Tongue (tissue), 2 donors: ENCODE data around the gene PDE4D. TPM values are rescaled to one million over a fixed set of nuclear protein-coding genes. Genes with fewer than 3 reads are reported as not detected.
A peak's percentile ranks its signal among the peaks of the same experiment; 100 is the strongest.
"Not testable (repeated sequence)": the region's sequence is repeated elsewhere in the genome, so short reads cannot be mapped to it uniquely, and the experiment has no call there.

ENCODE experiments used
- DNase-seq: peaks from one replicate; pipeline ENCODE4 v3.0.0-alpha.2; 2015
- total RNA-seq: library from RNA; depleted of rRNA; stranded (reverse); fragments of >200 nt; gene quantifications from one replicate; pipeline ENCODE4 v1.2.3, GENCODE V29; 2014

The PDE4D gene
- total RNA-seq, 1 donor from 2014 or later, result 189 TPM

DNA sequence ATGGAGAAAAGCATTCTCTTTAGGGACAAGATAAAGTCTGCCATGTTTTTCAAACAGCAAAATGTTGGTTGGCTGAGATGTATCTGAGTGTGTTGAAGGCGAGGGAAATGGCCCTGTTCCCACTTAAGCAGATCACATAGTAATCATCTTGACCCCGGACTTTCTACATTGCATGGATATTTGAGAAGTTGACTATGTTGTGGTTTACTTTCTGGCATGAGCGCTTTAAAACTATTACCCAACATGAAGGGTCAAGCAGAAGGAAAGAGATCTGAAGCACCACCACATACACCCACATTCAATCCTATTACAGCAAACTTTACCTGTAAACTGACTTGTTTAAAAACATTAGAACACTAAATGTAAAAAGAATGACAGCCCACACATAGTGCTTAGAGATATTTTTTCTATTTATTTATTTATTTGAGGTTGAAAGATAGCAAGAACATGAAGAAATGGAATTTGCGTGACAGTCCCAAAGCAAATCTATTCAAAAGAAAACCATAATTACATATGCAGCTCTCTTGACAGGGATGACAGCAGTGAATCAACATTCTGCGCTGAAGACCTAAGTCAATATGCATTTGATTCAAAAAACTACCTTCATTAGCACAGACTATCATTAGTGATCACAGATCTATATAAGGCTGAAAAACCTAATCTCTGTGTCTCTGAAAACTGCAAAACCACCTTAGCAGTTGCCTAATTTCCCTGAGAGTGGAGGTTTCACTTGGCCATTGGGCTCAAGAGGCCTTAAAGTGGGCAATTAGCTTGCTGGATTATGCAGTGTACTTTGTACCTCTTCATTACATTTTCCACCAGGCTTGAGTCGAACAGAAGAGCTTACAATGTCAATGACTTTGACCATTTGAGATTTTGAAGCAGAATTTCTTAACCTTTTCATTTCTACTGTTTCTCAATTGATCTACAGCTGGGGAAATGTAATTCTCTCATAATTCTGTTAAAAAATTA, 195.0 kb downstream of the PDE4D start:
- no peak for DNase-seq

DNA sequence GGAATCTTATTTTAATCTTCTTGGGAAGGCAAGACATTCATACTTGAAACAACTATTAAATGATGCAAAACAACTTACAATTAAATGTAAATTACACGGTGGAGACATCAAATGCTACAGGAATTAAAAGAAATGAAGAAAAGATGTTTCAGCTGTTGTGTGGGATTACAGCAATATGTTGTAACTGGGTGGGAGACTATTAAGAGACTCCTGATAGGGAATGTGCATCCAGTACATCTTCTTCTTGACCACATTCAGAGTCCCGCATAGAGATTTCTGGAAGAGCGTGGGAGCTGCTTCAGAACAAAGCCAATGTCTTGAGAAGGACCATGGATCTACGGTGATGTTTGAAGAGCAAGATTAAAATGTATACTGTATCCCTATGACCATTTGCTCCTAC, 199.1 kb downstream of the PDE4D start:
- DNase-seq, result no peak

DNA sequence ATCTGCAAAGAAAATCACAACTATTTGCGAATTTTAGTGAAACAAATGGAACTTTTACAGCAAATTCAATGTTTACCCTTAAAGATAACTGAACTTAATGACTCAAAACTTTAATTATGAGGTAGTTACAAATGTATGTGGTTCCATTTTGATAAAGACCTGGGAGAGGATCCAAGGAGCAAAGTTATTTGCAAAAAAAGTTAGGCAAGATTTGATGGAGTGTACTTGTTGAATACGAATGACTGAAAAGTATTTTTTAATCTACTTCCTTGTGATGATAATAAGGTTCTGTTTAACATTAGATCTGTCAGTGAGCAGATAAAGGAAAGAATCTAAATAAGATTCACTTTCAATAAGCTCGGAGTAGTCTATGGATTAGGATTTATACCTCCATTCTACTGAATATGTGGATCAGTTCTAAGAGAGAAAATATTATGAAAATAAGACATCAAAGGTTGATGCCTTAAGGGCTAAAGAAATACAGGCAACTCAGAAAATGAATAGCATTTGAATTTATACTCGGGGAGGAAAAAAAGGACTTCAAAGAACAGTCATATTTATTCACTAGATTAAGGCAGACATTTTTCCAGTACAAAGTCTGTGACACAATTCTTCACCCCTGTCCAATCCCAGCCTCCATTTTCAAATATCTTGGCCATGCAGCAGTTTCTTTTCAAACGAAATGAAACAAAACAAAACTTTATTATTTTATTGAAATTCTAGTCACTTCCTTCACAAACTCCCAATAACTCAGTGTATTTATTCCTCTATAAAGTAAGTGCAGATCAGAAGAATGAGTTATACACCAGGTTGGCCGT, 199.8 kb downstream of the PDE4D start:
- DNase-seq, result no peak

DNA sequence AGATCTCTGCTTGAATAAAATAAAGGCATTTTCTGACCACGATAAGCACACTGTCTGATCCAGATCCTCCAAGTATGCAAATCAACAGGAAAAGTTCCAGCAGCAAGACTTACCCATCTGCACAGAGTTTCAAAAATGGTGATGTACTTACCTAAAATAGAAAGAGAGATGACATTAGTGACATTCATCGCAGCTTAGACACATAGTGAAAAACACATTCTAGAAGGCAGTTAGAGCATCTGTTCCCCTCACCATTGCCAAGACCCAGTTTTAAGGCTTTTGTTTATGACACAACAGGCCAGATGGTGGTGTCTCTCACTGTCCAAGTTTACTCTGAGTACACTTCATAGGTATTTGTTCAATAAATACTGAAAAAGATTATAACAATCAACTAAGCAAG, 207.7 kb downstream of the PDE4D start:
- peak; percentile 81 for DNase-seq

DNA sequence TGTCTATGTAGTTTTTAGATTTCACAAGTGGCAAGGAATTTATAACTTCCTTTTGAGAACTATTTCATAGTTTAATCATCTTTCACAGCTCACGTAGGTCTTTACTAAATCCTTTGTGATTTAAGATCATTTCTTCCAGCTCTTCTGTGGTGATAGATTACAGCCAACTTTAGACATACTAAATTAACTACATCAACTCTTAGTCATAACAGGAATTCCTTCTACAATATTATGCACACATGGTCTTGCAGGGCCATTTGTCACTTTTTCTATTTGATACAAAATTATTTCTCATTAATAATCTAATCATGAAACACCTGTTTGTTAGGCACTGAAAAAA, 208.4 kb downstream of the PDE4D start:
- no peak for DNase-seq

DNA sequence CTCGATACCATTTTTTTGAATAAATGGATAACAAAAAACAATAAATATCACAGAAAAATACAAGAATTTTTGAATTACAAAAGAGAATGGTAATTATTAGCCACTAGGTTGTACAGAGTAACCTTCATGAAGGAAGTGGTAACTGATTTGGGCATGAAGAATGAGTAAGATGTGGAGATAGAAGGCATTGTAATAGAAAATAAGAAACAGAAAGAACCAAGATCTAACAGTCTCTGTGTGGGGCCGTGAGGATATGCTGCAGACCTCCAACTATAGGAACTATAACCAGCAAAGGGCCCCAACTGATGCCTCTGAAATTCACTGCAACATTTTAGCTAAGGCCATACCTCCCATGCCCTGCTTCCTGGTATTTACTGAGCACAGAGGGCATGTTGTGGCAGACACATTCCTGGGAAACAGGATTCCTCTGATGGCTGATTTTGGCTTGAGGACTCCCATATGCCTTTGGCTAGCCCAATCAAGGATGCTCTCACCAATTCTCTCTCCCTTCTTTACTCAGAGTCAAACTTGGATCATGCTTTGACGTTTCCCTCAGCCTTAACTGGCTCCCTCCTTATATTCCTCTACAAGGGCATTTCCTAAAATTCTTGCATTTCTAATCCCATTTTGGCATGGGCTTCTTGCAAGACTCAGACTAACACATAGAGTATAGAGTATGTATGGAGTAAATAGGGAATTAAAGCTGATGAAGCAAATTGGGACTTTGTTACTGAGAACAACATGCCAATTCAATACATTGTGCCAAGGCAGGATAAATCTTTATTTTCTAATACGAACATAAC, 208.9 kb downstream of the PDE4D start:
- DNase-seq, result peak; percentile 24

DNA sequence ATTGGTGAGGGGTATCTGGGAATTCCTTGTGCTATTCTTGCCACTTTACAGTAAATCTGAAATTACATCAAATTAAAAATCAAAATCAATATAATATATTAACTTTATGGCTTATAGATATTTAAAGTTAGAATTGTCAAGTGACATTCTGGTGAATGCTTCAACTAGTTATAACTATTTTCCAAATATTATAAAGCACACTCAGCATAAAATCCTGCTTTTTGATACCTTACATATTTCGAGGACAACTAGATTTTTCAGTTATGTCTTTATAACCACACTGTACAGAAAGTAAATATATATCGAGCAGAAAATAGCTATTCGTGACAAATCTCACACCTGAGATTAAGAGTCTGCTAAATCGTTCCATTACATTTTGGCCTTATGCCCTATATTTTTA, 210.2 kb downstream of the PDE4D start:
- DNase-seq, result no peak

DNA sequence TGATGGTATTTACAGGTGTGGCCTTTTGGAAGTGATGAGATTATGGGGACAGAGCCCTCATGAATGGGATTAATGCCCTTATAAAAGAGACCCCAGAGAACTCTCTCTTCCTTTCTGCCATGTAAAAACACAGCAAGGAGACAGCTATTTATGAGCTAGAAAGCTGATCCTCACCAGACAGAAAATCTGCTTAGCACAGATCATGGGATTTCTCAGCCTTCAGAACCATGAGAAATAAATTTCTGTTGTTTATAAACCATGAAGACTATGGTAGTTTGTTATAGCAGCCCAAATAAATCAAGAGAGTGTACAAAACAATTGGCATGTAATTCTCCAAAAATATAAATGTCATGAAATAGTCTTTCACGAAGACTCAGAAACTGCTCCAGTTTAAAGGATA, 211.0 kb downstream of the PDE4D start:
- no peak for DNase-seq

DNA sequence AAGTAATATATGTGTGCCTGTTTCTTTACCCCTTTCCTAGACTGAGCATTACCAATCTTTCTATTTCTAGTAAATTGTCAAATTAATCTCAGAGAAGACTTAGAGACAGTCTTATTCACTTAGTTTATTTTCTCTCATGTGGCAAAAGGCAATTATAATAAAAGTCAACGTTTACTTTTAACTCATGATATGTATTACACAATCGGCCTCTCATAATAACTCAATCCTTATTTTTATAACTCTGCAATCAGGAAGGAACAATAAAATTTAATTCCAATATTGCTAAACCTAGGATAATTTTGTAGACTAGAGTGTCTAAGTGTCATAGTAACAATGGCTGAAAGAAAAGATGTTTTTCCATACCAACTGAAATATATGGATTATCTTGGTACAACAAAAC, 214.6 kb downstream of the PDE4D start:
- DNase-seq, result no peak

DNA sequence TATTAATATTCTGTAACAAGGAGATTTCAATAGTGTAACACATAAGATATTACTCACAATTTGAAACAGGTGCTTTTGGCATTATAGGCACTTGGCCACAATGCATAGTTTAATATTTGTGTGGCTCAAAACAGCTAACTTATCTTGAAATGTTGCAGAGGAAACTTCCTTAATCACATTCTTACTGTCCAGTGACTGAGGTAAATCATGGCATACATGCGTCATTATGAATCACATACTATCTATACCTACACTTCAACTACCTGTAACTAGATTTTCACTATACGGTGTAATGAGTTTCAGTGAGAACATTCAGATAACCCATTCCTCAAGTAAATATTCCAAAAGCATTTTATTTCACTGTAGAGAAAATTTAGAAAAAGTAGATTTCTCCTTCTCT, 218.8 kb downstream of the PDE4D start:
- DNase-seq, result no peak

DNA sequence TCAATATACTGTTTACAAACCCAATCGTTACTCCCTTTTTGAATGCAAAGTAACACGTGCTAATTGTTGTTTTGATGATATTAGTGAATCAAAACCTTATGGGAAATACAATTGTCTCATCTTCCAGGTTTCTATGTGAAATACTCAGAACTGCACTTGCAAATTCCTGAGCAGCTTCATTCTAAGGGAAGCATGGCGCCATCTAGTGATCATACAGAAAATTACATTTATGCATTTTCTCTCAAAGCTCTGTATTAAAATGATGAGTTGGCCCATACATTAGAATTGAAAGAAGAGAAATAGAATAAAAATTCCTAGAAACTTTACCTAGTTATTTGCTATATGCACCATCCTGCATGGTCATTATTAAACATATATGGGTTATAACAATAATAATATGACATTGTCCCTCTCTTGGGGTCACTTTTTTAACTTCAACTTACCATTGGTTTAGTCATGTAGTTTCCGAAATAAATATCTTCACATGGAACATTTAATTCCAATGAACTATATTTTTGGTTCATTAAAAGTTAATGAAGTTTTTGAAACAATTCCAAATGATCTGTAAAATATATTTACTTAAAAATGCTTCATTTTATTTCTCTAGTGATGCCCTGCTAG, 220.0 kb downstream of the PDE4D start:
- peak; percentile 80 for DNase-seq

DNA sequence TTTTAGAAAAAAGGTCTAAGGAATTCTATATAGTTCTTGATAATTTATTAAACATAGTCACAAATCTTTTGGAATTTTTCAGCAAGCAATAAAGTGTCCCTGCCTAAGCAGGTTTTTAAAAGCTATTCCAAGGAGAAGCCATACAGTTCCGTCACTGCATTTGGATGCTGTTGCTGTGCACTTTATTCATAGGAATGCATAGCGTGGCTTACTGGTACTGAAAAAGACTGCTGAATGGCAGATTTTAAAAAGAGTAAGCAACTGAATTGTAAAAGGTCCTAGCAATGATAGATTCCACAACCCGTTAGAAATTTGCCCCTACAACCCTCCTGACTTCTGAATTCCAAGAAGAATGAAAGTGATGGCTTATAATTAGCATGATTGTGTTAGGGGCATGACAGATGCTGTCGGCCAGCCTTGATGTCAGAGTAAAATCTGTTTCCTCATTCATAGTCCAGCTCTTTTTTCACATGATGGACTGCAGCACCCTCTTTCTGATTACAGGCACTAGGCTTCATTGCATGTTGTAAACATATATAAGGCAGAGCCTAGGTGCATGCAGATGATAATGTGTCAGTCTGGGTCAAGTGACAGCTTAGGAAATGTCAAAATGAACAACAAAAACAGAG, 227.0 kb downstream of the PDE4D start:
- DNase-seq, result no peak

DNA sequence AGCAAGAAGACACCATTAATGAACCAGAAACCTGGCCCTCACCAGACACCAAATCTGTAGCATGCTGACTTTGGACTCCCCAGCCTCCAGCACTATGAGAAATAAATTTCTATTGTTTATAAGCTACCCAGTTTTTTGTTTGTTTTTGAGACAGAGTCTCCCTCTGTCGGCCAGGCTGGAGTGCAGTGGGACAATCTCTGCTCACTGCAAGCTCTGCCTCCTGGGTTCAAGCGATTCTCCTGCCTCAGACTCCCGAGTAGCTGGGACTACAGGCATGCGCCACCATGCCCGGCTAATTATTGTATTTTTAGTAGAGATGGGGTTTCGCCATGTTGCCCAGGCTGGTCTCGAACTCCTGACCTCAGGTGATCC, 227.7 kb downstream of the PDE4D start:
- not testable (repeated sequence) for DNase-seq

DNA sequence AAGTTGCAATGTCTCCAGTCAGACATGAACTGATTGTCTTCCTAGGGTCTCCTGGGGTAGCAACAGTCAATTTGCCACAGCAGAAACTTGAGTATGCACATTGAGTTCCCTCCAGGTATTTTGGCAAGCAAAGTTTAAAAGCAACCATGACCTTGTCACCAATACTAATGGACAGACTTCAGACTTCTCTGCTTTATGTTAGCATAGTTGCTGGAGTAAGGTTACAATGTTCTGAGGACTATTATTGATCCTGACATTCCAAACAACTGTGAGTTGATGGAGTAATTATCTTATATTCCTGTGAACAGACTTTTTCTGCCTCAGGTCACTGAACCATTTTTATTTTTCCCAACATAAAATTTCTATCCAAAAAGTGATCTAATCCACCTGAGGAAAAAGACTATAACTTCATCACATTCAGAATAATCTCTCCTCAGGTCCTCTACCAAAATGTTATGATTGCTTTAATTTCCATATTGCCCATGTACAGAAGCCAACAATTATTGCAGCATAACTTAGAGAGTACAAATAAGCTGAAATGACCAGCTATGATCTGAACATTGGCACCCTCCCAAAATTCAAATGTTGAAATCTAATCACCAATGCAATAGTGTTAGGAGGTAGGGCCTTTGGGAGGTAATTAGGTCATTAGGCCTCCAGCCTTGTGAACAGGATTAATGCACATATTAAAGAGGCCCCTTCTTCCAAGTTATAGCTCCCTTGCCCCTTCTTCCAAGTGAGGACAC, 228.3 kb downstream of the PDE4D start:
- no peak for DNase-seq

DNA sequence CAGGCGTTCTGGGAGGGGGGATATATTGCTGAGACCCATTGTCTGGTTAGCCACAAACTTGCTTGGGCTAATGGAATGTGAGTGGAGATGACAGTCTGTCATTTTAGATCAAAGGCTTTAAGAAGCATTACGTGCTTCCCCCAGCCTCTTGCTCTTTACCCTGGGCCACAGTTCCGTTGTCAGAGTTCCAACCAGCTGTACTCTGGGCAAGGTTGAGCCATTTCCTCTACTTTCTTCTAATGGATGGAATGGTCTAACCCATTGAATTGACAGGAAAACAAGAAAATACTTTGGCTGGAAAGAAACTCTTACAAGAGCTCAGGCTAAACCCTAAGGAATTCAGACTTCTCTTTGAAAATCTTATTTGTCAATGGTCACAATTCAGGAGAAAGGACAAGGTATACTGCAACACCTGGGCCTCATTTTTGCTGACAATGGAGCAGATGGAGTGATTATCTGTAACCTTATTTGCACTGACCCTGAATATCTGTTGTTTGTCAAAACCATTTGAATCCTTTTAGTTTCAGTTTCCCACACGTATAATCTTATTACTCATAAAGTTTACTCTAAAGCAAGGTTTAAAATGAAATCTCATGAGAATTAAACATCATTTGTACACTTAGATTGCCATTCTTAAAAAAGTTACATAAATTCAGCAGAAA, 231.4 kb downstream of the PDE4D start:
- DNase-seq, result peak; percentile 41

DNA sequence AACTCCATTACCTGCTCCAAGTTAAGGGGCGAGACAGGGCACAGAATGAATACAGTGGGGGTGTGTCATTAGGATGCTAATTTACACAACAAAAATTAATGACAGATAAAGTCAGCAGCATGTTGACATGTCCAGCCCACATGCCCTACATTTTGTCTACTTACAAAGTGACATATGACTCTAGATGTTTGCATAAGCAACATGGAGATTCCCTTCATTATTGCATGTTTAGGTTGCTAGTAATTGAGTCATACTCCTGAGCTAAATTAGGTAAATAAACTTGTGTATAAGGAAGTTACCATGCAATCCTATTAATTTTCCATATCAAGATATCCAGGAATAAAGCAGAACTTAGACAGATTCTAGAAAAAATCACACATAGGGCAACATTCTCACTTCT, 232.2 kb downstream of the PDE4D start:
- DNase-seq, result no peak

DNA sequence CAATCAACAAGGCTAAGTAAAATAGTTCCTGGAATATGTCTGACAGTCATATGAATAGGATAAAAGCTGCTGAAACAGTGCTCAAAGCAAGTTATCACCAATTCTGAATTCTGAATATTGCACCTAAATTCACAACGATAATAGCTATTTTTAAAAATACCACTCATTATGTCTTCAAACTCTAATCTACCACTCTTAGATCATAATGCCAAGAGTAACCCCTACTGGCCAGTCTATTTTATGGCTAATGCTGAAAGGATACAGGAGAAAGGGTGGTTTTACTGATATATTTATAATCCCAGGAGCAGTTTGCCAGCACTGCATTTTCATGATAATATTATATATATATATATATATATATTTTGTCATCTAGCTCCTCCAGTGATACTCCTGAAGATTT, 232.8 kb downstream of the PDE4D start:
- no peak for DNase-seq

DNA sequence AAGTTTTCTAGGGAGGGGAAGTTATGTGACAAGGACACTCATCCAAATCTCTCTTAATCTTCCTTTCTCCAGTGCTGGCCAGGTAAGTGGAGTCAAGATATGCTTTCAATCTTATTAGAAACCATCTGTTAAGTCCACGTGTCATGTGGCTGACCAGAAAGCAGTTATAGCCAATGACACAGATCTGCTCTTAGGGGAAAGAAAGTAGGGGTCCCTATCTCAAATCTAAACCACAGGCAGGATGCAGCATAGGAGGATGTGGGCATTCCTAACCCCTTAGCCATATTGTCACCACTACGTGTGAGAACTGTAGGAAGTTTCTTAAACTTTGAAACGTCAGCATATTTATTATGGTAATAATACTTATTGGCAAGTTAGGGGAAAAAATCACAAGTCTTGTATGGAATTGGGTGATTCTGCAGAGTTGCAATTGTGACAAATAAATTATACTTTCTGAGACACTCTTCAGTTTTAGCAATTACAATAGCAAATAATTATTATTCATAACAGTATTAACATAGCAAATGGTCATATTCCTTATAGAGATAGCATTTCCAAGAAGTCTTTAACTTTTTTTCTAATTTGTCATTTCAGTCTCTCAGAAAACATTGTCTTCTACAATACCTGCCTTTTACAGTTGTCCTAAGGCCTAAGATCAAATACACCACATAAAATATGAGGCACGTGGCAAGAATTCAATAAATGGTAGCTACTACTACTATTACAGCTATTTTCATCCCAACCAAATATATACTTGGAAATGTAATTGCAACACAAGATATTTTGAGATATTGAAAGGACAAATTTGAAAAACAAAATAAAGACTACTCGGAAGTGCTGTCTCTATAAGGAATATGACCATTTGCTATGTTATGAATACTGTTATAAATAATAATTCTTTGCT, 236.9 kb downstream of the PDE4D start:
- no peak for DNase-seq

DNA sequence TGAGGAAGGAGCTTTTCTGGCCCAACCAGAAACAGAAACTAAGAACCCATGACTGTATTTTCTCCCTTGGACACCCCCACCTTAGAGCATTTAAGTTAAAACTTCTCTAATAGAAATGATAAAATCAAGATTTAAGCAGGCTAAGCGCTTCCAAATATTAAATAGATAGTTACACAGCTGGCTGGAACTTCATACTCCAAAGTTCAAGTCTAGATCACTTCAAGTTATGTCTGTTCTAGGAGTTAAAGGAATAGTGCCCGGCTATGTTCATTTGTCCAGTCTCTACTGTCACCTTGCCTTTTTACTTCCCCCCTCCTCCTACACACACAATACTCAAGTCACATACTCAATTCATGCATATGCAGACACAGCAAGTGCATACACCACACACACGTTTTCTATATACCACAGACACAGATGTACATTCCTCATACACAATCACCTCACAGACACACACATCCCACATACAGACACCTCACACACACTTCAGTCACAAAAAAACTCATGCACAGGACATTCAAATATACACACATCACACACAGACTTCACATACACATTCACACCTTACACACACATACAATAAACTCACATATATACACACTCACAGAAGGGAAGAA, 237.7 kb downstream of the PDE4D start:
- DNase-seq, result no peak
